Esophagus squamous epithelium (tissue), 5 donors: ENCODE results near the gene ZNF385A. TPM values are rescaled to one million over a fixed set of nuclear protein-coding genes. Genes with fewer than 3 reads are reported as not detected.

Source experiments
- DNase-seq: peaks from one replicate; lab custom pipeline; 2025; lab: John Stamatoyannopoulos, UW
- H3K27ac ChIP-seq, 4 donors: fragments of 200-600 bp; sonication (generic); one replicate each; pipeline ENCODE4 v1.5.1; 2016 to 2019; ENCODE audit warnings: mild to moderate bottlenecking in 1 of 4
- H3K27me3 ChIP-seq, 4 donors: fragments of 200-600 bp; sonication (generic); 1 replicate in 3 of 4; 2 replicates in 1 of 4; pipeline versions ENCODE4 v1.5.1 to v1.6.0; 2017 to 2021; ENCODE audit warnings: antibody characterized with exemption in 1 of 4
- H3K36me3 ChIP-seq, 3 donors: fragments of 200-600 bp; sonication (generic); one replicate each; pipeline ENCODE4 v1.5.1; 2016 to 2019
- H3K4me1 ChIP-seq, 3 donors: fragments of 200-600 bp; sonication (generic); one replicate each; pipeline ENCODE4 v1.5.1; 2017 to 2019
- H3K4me3 ChIP-seq, 4 donors: fragments of 200-600 bp; sonication (generic); 1 replicate in 3 of 4; 2 replicates in 1 of 4; pipeline ENCODE4 v1.5.1; 2016 to 2019; ENCODE audit warnings: mild to moderate bottlenecking in 2 of 4, moderate library complexity in 1 of 4
- H3K9me3 ChIP-seq, 3 donors: fragments of 200-600 bp; sonication (generic); one replicate each; pipeline ENCODE4 v1.5.1; 2016 to 2019
- CTCF ChIP-seq, 6 experiments: fragments of 450-650 bp in 4 of 6; fragments of 200-600 bp in 2 of 6; sonication (generic) in 2 of 6; IDR thresholded peaks; one replicate each; pipeline ENCODE4 v1.5.1; 2016 to 2019; ENCODE audit warnings: antibody characterized with exemption in 6 of 6, mild to moderate bottlenecking in 4 of 6, moderate library complexity in 4 of 6
- POLR2A ChIP-seq, 4 donors: fragments of 450-650 bp; IDR thresholded peaks; one replicate each; pipeline ENCODE4 v1.6.1; 2017; ENCODE audit warnings: antibody characterized with exemption in 4 of 4, mild to moderate bottlenecking in 4 of 4, moderate library complexity in 3 of 4
- WGBS, 2 donors: methylation state at CpG; one replicate each; pipeline ENCODE4 v1.1.5; 2018; 5-methylcytosine and 5-hydroxymethylcytosine counted together
- intact Hi-C: fragments of 100-400 bp; cut with DNase I; formaldehyde crosslinking; loops from one replicate; pipeline ENCODE4 v1.15.0; 2022
- total RNA-seq, 4 donors: library from RNA; depleted of rRNA; stranded (reverse); fragments of >200 nt; gene quantifications; one replicate each; pipeline ENCODE4 v1.1.0, GENCODE V29; 2016
- donor health status: DM: yes; HTN: yes; CAD: no.

The ZNF385A gene
- total RNA-seq, 4 donors from 2014 or later = 25.2 to 106 (median 37.8) TPM

GRCh38 chr12:54419088-54419887 is 34.8 kb upstream of the ZNF385A start, which contains the start of gene ITGA5:
TSS of gene ITGA5 (minus strand) at chr12:54419266. CDS start at chr12:54419198, 68 bp downstream.
- Histone ChIP-seq H3K4me1 (peaks cover 8 to 96% (median 25%) of the 10 kb centered on the region in 3 donors), H3K36me3 (no peaks in the 10 kb centered on the region)

DNA sequence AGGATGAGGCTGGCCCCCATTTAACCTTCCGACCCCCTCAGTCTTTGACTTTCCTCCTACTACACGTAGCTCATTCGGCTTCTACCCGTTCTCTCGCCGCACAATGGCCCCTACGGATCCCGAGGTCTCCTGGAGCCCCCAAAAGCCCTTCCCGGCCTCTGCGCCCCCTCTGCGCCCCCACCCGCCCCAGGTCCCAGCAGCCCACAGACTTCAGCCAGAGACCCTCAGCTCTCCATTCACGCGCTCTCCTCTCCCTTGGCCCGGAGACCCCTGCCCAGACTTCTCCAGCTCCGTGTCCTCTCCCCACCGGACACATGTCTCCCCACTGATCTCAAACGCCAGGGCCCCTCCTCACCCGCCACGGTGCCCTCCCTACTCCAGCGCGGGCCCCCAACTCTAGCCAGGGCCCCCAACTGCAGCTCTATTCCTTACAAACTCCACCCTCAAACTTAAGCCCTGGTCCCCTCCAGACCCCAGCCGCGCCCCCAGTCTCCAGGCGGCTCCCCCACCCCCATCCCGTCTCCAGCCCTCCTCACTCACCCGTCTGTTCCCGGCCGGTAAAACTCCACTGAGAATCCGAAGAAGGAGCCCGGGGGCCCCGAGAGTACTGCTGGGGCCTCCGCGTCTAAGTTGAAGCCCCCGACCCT is 34.0 kb upstream of the ZNF385A start:
- H3K27ac ChIP-seq = peak overlapping the region; percentile 85 to 96 (median 94)

More at GRCh38 chr12:54419088-54419887, 34.8 kb upstream of the ZNF385A start, which contains the start of gene ITGA5:
- DNase-seq = no peak
- Histone ChIP-seq H3K27ac (peak within 1 kb of the TSS; percentile 85 to 96 (median 94)), H3K27me3 (peaks cover 0 to 62% (median 0%) of the 10 kb centered on the region in 4 donors), H3K9me3 (no peaks in the 10 kb centered on the region), H3K4me3 (peak within 1 kb of the TSS; percentile 57 to 95 (median 76))
- intact Hi-C loops = no loop called here
- TF ChIP-seq CTCF (IDR thresholded peaks at IDR 0.05) (no peak), POLR2A (IDR thresholded peaks at IDR 0.05) (peak in 2 of 4 donors; percentile 86 to 94)
- 2 to 30% methylated on average over 4 to 8 of the region's 46 CpGs for WGBS, 2 donors

DNA sequence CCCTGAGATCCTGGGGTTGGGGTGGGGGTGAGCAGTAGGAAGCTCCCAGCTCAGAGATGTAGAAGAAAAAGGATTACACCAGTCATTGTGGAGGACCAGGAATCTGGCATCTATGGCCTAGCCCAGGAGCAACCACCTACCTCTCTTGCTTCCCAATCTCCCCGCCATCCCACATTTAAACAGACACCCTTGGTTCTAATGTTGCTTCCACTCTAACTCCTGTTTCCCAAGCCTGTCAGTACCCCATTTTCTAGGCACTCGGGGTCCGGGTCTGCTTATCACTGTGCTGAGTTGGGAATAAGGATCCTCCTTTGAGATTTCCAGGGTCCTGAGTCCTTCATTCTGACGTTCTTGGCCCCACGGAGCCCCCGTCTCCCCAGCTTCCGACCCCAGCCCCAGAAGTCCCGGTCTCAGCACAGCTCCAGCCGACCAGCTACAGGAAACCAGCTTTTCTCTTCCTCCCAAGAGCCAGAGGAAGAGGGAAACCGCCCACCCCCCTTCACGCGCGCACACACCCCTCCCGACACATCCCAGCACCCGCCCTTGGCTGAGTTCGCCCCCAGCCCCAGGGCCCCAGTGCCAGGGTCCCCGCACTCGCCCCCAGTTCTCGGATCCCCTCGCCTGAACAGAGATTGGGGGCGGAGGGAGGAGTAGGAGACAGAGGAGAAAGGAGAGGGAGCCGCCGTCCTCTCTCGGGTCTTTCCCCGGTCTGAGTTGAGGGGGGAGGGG is 33.3 kb upstream of the ZNF385A start:
- TF ChIP-seq CTCF (IDR thresholded peaks at IDR 0.05) = no peak
- TF ChIP-seq POLR2A (IDR thresholded peaks at IDR 0.05) = no peak
- Histone ChIP-seq H3K4me3 (peak overlapping the region; percentile 57 to 95 (median 76)), H3K36me3 (no peaks in the 10 kb centered on the region), H3K4me1 (peaks cover 12 to 98% (median 31%) of the 10 kb centered on the region in 3 donors), H3K27me3 (peaks cover 0 to 49% (median 0%) of the 10 kb centered on the region in 4 donors), H3K27ac (peak overlapping the region; percentile 85 to 96 (median 94)), H3K9me3 (no peaks in the 10 kb centered on the region)
- 23 to 41% methylated on average over 12 to 15 of the region's 25 CpGs for WGBS, 2 donors
- intact Hi-C loops = no loop called here
- no peak for DNase-seq

More for the DNA sequence above, 34.0 kb upstream of the ZNF385A start:
- peaks cover 9 to 98% (median 29%) of the 10 kb centered on the region in 3 donors for H3K4me1 ChIP-seq
- no peaks in the 10 kb centered on the region for H3K9me3 ChIP-seq
- peaks cover 0 to 56% (median 0%) of the 10 kb centered on the region in 4 donors for H3K27me3 ChIP-seq
- H3K4me3 ChIP-seq = peak overlapping the region; percentile 57 to 95 (median 76)
- H3K36me3 ChIP-seq = no peaks in the 10 kb centered on the region
- WGBS, 2 donors = 3 to 16% methylated on average over 5 to 19 of the region's 35 CpGs
- no peak for DNase-seq
- intact Hi-C loops = no loop called here
- TF ChIP-seq CTCF (IDR thresholded peaks at IDR 0.05) (no peak), POLR2A (IDR thresholded peaks at IDR 0.05) (no peak)

DNA sequence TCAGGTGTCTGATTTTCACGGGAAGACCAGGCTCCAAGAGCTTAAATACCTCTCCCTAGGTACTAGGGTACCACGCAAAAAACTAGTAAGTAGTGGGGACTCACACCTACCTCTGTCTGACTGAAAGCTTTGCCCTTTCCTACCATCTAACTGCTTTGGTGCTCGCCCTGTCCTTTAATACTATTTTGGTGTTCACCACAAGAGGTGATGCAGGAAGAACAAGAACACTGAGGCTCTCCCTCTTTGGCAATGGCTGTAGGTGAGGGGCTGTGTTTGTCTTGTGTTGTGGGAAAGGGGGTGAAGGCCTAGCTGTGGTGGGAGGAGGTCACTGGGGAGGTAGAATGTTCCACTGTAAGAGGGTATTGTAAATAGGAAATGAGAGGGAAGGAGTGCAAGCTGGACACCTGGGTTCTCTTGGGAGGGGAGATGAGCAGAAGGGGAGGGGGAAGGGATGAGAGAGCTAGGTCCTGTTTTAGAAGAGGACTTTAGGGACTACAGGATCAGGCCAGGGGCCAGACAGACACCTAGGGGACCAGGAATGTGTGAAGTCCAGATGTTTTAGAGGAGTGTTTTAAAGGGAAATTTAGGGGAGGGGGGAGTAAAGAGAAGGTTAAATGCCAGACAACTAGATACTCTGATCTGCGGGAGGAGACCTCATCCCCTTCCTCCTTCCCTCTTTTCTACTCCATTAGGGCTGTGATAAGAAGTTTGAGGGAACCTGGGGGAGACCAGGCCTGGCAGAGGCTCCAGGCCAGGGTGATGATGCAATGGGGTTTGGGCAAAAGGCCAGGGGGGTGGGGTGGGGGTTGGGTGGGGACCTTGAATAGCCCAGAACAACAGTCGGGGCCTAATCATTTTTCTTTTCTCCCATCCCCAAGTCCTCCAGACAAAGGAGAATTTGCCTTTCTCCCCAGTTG is 32.4 kb upstream of the ZNF385A start:
- 38 to 49% methylated on average over 4 to 5 of the region's 5 CpGs for WGBS, 2 donors
- no peak for DNase-seq
- H3K4me3 ChIP-seq = peak overlapping the region; percentile 57 to 95 (median 76)
- peaks cover 0 to 41% (median 0%) of the 10 kb centered on the region in 4 donors for H3K27me3 ChIP-seq
- no peaks in the 10 kb centered on the region for H3K9me3 ChIP-seq
- peaks cover 0 to 6% (median 0%) of the 10 kb centered on the region in 3 donors for H3K36me3 ChIP-seq
- H3K27ac ChIP-seq = peak overlapping the region; percentile 85 to 96 (median 94)
- intact Hi-C loops = no loop called here
- H3K4me1 ChIP-seq = peaks cover 18 to 98% (median 30%) of the 10 kb centered on the region in 3 donors
- TF ChIP-seq CTCF (IDR thresholded peaks at IDR 0.05) (no peak), POLR2A (IDR thresholded peaks at IDR 0.05) (no peak)
